C1 segment of cervical spinal cord (tissue), 14 donors: Measurements from ENCODE around the gene HMX1.

Experiments
- DNase-seq, 14 donors: peaks; one replicate each; lab custom pipeline; 2025; lab: John Stamatoyannopoulos, UW

Gene HMX1

DNA sequence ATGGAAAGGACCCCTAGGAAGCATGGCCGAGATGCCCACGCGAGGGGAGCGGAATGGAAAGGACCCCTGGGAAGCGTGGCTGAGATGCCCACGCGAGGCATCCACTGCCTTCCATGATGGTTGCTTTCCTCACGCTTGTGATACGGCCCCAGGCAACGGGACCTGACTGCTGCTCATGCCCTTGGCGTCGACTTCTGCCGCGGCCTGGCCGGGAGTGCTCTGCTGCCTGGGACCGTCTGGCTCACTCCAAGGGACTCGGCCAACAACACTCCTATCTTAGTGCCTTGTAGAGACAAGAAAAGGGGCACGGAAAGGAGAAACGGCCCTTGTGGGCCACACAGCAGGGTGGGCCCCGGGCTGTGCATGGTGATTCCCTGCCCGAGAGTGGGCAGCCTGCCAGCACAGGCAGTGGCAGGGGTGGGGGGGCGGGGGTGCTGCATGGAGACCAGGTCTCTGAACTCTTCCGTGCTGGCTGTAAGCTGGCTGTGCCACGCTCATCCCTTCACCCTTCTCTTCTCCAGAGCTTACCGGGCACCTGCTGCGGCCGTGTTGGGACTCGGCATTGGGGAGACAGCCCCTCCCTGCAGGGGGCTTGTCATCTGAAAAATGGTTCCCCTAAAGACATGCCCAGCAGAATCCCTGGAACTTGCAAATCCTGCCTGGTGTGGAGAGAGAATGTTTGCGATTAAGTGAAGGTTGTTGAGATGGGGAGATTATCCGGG, 38.6 kb upstream of the HMX1 start:
- no peak for DNase-seq

DNA sequence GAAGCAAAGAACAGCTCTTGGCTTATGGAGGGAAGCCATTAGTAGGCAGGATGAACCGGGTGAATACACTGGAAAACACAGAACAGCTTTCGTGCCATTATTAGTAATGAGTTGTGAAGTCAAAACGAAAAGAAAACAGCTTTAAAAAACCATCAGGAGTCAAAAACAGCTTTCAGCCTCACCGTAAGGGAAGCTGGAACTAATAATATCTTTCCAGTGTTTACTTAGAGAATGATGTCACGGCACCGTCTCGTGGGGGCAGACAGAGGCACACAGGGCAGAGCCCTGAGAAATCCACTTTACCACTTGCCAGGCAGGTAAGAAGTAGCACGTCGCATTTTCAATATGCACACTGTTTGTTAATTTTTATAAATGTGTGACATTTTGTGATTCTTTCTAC, 37.9 kb upstream of the HMX1 start:
- DNase-seq, result no peak

DNA sequence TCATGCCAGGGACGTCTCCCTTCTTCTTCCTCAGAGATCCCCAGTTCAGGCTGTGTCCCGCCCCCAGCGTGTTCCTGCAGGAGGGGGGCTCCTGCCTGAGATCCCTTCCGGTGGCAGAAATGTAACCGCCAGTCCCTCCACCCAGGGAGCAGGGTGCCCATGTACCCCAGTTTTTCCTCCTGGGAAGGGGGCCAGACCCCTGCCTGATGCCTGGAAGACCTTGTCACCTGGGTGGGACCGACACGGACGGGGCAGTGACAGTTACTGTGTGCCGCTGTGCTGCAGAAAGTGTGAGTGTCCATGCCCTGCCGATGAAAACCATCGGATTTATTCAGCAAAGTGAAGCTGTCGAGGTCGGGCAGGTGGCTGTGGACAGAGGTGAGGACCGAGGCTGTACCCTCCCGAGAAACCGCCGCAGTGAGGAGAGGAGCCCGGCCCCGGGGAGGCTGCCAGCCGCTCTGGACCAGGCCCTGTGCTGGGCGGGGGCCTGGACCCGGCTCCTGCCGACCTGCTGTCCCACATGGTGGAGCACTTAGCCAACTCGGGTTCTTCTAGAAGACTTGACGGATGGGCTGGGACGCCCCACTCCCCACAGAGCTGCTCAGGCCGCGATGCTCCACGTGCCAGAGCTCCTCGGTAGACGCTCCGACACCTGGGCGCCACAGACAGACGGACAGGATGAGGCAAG, 36.7 kb upstream of the HMX1 start:
- DNase-seq, result no peak

DNA sequence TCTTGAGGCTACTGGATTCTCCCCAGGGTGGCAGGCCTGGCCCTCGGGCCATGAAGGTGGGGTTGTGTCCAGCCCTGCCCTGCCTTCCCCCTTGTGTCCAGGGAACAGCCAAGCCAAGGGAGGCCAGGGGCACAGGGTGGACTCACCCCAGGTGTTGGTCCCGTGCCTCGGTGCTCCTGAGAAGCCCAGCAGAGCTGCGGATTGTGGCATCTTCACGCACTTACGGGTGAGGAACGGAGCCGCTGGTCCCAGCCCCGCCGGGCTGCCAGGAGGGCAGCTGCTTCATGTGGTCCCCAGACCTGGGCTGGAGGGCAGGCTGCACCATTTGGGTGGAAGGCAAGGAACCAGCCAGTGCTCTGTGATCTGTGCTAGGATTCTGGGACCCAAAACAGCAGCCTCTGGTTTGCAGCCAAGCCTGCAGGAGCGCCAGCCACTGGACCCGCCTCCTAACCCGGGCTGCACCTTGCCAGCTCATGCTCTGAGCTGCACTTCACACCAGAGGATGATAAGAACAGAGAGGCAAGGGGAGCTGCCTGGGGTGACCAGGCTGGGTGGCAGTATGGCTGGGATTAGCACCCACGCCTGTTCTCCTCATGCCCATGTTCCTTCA, 36.1 kb upstream of the HMX1 start:
- DNase-seq, result no peak

DNA sequence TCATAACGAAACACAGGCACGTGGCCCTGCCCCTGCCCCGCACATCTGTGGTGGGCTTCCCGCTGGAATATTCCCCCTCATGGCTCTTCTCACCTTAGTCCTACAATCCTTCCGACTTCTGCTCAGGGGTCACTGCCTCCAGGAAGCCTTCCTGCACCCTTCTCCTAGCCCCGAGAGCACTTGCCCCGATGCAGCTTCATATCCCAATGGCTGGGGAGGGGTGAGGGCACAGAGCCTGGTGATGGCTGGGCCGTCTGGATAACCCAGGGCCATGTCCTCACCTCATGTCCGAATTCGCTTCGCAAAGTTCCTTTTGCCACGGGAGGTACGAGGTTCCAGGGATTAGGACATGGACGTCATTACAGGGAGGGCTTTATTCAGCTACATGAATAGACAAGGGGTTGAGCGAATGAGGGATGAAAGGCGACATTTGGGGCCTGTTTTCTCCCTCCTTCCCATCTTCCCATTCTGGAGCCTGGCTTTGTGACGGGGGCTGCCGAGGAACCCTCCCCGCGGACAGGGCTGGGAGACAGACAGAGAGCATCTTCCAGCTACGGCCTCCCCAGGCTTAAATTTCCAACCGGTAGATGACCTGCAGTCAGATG, 35.5 kb upstream of the HMX1 start:
- no peak for DNase-seq

DNA sequence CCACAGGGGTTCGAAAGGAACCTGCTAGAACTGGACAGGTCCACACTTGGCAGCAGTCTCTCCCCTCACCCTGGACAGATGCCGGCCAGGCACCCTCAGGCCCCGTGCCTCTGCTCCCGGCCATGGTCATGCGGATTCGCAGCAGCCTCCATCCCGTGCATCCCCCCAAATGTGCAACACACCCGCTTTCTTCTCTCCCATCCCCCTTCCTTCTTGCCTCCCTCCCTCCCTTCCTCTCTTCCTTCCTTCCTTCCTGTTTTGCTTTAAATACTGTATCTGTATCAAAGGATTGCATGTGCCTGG, 35.0 kb upstream of the HMX1 start:
- DNase-seq, result no peak

DNA sequence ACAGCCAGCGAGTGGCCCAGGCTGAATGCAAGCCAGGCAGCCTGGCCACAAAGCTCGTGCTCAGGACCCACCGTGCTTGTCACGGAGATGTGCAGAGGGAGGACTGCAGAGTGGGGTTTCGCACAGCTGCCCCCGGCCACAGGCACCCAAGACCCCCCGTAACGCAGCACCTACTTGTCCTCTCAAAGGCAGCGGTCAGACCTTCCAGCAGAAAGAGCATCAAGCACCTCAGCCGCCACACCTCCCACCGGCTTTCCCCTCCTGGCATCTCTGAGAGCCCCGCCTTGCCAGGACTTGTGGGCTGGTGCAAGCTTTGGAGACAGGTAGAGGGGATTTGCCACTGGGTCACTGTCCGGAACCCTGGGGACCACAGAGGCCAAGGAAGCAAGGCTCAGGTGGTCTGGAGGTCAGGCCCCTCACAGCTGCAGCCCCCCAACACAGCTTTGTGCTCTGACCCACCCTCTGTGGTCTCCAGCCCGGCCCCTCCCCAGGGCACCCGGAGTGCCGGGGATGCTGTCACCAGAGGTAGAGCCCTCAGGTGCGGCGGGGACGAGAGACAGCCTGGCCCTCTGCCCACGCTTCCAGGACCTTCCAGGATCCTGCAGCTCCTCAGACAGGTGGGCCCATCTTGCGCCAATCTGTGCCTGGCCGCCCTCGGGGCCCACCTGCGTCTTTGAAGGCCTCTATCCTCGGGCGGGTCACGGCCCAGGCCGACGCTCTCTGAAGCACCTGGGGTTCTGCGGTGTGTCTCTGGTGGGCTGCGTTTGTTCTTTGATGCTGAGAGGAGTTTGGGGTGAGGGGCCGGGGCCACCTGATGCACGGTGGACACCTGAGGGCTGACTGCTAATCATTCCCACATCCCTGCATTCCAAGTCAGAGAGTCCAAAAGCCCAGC, 34.4 kb upstream of the HMX1 start:
- DNase-seq, result no peak

DNA sequence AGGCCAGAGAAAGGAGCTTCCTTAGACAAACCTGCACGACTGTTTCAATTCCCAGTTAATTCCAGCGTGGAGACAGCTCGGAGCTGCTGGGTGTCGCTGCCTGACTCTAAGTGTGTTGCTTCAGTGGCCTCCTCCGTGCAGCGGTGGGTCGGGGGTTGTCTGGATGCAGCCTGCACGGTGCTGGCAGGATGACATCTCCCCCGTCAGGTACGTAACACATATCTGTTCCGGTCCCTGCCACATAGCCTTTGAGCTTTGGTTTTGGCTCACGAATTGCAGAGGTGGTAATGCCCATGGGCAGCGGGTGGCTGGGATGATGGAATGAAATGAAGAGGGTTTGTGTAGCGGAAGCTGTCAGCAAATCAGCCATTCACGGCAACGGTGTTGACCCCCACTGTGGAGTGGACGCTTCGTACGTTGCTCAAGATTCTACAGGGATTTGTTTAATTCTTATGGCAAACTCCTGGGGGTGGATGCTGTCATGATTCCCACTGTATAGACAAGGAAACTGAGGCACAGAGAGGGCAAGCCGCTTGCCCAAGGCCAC, 33.7 kb upstream of the HMX1 start:
- no peak for DNase-seq

DNA sequence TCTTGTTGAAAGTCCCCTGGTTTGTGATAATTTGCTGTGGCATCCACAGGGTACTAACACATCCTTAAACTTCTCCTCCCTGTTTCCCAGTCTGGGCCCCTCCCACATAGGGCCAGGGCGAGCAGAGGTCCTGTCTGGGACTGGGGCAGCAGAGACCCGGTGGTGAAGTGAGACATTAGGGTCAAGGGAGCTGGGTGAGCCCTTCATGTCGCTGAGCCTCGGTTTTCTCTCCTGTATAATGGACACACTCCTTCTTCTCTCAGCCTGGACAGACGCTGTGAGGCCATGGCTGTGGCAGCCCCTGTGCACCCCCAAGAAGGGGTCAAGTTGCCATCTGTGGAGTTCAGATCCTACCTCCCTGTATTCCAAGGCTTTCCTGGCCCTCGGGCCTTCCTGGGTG, 33.0 kb upstream of the HMX1 start:
- no peak for DNase-seq

DNA sequence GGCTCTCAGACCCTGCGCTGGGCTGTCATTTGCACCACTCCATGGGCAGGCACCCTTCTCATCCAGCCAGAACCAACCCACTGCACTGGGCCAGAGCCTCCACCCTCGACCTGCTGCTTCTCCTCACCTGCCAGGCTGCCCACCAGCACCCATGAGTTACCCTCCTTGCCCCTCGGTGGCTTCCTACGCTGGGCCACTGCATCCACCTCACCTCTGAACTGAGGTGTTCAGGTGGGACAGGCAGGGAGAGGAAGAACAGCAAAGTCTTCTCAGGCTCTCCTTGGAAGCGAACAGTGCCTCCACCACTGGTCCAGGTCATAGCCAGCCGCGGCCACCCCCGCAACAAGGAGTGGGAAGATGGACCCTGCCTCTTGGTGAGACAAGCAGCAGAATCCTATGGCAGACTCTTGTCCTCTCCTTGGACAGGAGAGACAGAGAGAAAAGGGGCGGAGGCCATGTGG, 32.4 kb upstream of the HMX1 start:
- DNase-seq, result no peak

DNA sequence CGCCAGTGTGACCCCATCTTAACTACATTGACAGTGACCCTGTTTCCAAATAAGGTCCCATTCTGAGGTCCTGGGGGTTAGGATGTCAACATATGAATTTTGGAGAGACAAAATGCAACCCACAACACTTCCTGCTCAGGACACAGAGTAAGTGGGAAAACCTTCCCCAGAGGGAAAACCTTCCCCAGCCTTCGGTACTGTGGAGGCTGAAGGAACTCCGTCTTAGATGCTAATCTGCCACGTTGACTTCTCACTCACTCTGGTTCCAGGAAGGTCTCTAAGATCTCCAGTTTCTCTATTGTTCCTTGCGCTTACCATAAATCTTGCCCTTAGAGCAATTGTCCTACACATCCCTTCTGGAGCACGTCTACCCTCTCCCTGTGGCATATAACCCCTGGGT, 29.7 kb upstream of the HMX1 start:
- DNase-seq, result no peak

DNA sequence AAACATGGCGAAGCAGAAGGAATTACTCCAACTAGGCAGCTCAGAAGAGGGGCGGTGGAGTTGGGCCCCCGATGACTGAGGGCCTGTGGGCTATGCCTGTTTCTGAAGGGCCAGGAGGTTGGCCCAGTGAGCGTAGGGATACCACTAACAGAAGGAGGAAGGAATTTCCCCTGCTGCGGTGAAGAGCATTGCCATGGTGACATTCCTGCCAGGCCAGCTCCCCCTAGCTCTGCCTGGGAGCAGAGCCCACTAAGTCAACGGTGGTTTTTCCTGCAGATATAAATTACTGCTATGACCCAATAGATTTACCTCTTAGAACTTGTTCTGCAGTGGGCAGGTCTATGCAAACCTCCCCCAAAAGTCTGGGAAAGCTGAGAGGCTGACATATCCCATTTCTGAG, 28.9 kb upstream of the HMX1 start:
- no peak for DNase-seq

DNA sequence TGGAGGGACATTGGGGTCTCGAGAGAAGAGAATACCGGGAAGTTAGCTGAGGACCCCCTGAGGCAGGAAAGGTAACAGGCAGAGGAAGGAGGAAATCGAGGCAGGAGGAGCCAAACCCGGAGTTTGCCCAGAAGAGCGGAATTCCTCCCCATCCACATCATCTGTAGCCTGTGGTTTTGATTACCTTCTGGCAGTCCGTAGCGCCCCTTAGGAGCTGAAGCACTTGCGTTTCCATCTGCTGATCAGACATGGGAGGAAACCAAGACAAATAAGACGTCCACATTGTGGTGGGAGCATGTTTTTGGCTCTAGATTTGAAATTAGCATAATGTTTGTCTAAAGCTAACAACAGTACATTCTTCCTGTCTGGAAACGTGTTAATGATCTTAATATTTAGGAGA, 26.8 kb upstream of the HMX1 start:
- DNase-seq, result no peak

DNA sequence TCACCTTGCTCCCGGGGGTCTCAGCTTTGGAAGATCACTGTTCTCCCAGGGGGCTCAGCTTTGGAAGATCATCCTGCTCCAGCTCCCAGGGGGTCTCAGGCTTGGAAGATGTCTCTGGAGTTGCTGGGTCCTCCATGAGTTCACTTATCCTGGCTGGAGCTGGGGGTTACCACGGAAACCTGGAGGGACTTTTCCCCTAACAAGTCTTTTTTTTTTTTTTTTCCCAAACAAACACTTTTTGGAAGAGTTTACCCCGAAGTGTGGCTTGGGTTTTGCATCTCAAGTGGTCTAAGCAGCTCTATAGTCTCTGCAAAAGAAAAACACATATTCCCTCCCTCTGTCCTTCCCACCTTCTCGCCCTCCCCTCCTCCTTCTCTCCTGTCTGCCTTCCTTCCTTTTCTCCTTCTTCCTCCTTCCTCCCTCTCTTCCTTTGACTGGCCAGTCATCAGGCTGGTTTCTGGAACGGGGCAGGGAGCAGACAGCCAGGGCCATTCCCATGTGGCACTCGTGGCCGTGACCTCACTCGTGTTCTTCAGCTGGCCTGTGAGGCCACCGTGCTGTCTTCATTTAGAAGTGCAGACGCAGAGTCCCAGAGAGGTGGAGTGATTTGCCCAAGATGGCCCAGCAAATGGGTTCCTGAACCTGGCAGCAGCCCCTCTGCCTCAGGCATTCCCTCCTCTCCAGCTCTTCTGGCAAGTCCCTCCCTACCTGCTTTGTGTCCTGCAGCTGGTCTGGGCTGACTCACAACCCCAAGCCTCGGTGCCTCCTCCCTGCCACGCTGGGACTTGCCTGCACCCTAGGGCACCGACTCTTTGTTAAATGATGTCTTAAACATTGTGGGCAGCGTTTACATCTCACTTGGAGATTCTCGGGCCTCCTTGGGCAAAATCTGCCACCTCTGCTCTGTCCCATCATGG, 25.9 kb upstream of the HMX1 start:
- no peak for DNase-seq

DNA sequence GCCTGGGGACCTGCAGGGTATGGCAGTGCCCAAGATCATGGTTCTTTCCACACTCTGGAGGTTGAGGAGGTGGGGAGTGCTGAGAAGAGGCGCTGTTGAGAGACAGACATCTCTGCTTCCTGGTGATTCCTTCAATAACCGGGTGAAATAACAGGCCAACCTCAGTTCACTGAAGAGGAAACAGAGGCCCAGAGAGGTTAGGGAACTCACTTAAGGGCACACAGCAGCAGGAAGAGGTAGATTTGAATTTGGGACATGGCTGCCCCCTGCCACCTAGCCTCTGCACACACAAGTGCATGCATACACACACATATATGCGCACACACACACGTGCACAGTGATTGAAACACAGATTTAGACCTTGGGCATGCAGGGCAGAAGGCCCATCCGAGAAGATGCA, 24.9 kb upstream of the HMX1 start:
- DNase-seq, result no peak

DNA sequence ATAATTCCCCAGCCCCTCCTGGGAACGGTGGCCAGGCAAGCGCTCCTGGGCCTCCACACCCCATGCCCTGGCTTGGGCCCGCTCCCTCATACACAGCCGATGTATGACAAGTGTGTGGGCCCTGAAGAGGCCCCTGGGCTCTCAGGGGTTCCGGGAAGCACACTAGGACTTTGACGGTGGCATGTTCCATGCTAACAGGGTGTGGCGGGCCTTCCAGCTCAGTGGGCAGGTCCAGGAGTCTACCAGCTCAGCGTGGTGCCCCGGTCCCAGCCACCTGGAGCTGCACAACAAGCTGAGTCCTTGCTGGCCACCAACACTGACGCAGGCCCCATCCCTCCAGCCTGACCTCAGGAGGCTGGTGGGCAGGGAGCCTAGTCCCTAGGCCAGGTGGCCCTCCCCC, 24.4 kb upstream of the HMX1 start:
- no peak for DNase-seq

DNA sequence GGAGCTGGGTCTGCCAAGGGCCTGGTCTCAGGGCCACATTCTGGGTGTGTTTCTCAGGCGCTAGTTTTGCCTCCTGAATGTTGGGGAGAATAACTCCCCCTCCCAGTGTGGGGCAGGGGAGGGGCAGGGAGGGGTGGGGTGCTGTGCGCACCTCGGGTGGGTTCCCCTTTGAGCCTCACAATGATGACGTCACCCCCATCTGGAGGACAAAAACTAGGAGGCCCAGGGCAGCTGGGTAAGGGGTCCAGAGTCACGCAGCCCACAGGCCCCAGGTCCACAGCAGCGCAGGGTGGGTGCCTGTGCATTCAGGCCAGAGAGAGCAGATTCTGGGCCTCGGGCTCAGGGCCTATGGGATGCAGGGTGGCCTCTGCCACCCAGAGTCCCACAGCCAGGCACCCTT, 23.7 kb upstream of the HMX1 start:
- no peak for DNase-seq

DNA sequence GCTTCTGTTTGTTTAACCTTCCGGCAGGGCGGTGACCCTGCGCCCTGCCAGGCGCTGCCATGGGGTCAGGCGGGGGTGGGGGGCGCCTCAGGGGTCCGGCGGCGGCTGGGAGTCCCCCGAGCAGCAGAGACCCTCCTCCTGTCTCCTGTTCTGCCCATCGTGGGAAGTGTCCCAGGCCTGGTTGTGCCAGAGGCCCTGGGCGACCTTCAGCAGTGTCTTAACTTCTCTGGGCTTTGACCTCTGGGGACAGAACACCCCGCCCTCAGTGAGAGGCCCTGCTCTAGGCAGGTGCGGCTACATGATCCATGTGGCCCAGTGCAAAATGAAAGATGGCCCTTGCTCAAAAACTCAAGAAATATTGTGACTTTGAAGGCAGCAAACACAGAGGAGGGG, 22.8 kb upstream of the HMX1 start:
- DNase-seq, result no peak

DNA sequence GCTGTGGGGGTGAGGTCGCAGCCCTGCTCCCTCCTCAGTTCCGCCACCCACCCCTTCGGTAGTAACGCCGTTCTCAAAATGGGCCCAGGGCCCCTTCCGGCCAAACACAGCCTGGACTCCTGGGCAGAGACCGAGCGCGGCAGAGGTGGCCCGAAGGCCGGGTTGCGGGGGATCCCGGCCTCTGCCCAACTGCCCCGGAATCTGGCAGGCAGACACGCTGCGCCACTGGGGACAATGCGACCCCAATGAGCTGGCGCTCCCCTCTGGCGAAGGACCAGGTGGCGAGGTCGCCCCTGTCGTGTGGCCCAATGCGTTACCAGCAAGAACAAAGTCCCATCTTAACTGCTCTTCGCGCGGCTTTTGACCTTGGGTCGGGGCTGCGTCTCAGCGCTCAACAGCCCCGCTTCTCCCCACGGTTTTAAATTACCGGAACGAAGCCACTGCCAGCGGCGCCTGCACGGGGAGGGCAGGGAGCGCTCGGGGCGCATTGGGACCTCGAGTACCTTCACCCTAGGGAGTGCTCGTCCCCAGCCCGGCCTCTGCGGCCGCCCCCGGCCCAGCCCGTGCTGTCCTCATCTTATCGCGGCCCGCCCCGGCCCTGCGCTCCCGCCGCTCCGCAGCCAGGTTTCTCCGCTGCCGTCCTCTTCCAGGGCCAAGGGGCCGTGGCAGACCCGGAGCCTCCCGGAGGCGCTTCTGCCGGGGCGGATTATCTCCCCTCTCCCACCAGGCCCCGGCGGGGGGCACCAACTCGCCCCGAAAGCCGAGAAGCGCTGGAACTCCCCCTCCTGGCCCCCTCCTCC, 22.2 kb upstream of the HMX1 start:
- no peak for DNase-seq

DNA sequence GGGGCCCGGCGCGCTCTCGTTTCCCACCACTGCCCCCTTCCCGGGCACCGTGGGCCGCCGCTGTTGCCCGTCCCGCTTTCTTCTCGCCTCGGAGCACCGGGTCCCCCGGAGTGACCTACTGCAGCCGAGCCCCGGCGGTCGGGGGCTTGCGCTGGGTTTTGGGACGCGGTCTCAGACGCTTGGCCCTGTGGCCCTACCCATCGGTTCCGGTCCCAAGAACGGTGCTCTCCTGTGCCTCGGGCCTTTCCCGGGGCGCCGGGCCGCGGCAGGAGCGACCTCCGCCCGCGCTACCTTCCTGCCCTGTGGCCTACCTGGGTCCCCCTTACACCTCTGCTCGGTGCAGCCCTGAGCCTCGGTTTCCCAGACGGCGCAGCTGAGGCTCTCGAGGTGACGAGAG, 21.6 kb upstream of the HMX1 start:
- no peak for DNase-seq
